ENCODE results near the gene JAM3. TPM values are rescaled to one million over a fixed set of nuclear protein-coding genes. Genes with fewer than 3 reads are reported as not detected.

The JAM3 gene
- total and polyA plus RNA-seq, 9 of the 15 experiments (the other 6 are each of a cell fraction or from before 2014, with no cell fraction given): 0.22 to 0.76 (median 0.40) TPM

GRCh38 chr11:134139873-134140331 lies 71.0 kb downstream of the JAM3 start:
- no peaks in the 10 kb centered on the region for H3K36me3 ChIP-seq (ENCODE audit: control insufficient read depth, insufficient read depth, low read length)
- no peaks in the 10 kb centered on the region for H4K20me1 ChIP-seq (replicated peaks; ENCODE audit: control insufficient read depth, insufficient read depth, low read length)
- ChIA-PET CTCF (ENCODE audit: low intra/inter-chr PET ratio) (interaction anchor here (0.8 to 1.2 kb wide), 3 partner anchors 212 to 1061 kb away, joined by 3 to 4 read pairs (median 3); no protein-coding TSS in a partner anchor), POLR2A (no interaction called here)
- intact Hi-C loops (cut with micrococcal nuclease): loop anchor here (1.0 to 5.0 kb wide), 3 partner anchors 90 to 1063 kb away; no protein-coding TSS in a partner anchor
- H3K9me3 ChIP-seq (replicated peaks; ENCODE audit: control insufficient read depth, insufficient read depth, low read depth, low read length): no peaks in the 10 kb centered on the region
- no peak overlapping the region for H3K4me3 ChIP-seq
- peaks cover 0 to 15% of the 10 kb centered on the region in 2 experiments; a peak in 3 of 5 replicates for H3K27me3 ChIP-seq (ENCODE audit: control insufficient read depth in 2 of 2, insufficient read depth in 2 of 2, low read length in 2 of 2)
- H3K9ac ChIP-seq (ENCODE audit: insufficient read depth in 1 of 2, low read depth in 2 of 2, low read length in 2 of 2): no peak overlapping the region
- H2AFZ ChIP-seq (ENCODE audit: low read depth, low read length): no peak overlapping the region; the same call in 1 of the 2 replicates
- H3K27ac ChIP-seq (ENCODE audit: extremely low read depth, low read depth, low read length): no peak overlapping the region
- ATAC-seq: peak; percentile 97
- no peaks in the 10 kb centered on the region for H3K79me2 ChIP-seq (ENCODE audit: control insufficient read depth, insufficient read depth, low read length)
- peak; percentile 94 for FAIRE-seq
- WGBS (ENCODE audit: insufficient coverage, low coverage, missing lambda C conversion rate): 12% methylated on average over 10 of the region's 10 CpGs
- H3K9me1 ChIP-seq (ENCODE audit: control insufficient read depth, insufficient read depth, low read length): no peaks in the 10 kb centered on the region
- no peak overlapping the region for H3K4me2 ChIP-seq (ENCODE audit: insufficient read depth, low read length)
- in situ Hi-C loops (cut with MboI): loop anchor here (5.0 to 10.0 kb wide), 2 partner anchors 83 to 215 kb away; no protein-coding TSS in a partner anchor
- peak; percentile 35 to 62 (median 44) for DNase-seq (ENCODE audit: extremely low read depth in 1 of 4, low spot score in 3 of 4)
- TF ChIP-seq RAD21 (CRISPR knock-in tag; conservative IDR thresholded peaks at IDR 0.05 in 1 of 2, IDR thresholded peaks at IDR 0.05 in 1 of 2) (peak; percentile 63 to 70), KLF16 (IDR thresholded peaks at IDR 0.05) (0 out of 2 replicates have a peak, but pooled peaks have one; percentile 7), REST (IDR thresholded peaks at IDR 0.05; ENCODE audit: borderline replicate concordance) (peak; percentile 57; the same call in 1 of the 2 replicates), REST (CRISPR knock-in tag; IDR thresholded peaks at IDR 0.05; ENCODE audit: low read depth) (no peak), CTCF (IDR thresholded peaks at IDR 0.05 in 2 of 3, conservative IDR thresholded peaks at IDR 0.05 in 1 of 3; ENCODE audit: insufficient read depth in 2 of 3, low read depth in 1 of 3, low read length in 3 of 3) (peak; percentile 60 to 77 (median 72)), MEIS2 (IDR thresholded peaks at IDR 0.05; ENCODE audit: partially characterized antibody) (no peak), TFAM (CRISPR knock-in tag; conservative IDR thresholded peaks at IDR 0.05) (no peak), SMC3 (conservative IDR thresholded peaks at IDR 0.05; ENCODE audit: insufficient read depth, low read depth, low read length) (peak; percentile 59), NCOR1 (IDR thresholded peaks at IDR 0.05) (no peak), DEAF1 (CRISPR knock-in tag; IDR thresholded peaks at IDR 0.05) (peak; percentile 49; the same call in 1 of the 2 replicates)
- BruUV-seq (replicated peaks): no TSS peak
- H3K4me1 ChIP-seq (replicated peaks in 1 of 2; ENCODE audit: control insufficient read depth in 2 of 2, insufficient read depth in 2 of 2, low read length in 2 of 2): no peaks in the 10 kb centered on the region
